CD4-positive, CD25-positive, alpha-beta regulatory T cell (primary cell): ENCODE measurements around the gene GPR176. TPM values are rescaled to one million over a fixed set of nuclear protein-coding genes. Genes with fewer than 3 reads are reported as not detected.

ENCODE experiments used
- ATAC-seq, 2 donors: fragments of 150-1000 bp; cut with Tn5 transposase; one replicate each; pipeline ENCODE4 v1.10.0; 2021; ENCODE audit warnings: low read depth in 2 of 2, moderate number of reproducible peaks in 2 of 2, moderate library complexity in 1 of 2
- DNase-seq, 3 donors: peaks; one replicate each; pipeline versions ENCODE4 v3.0.0 to v3.0.0-alpha.2; 2012 to 2022; ENCODE audit warnings: mixed read lengths in 1 of 3
- H3K27ac ChIP-seq: one replicate; pipeline ENCODE4 v1.7.0; 2013; ENCODE audit warnings: mild to moderate bottlenecking, low read length; ENCODE audit not compliant: insufficient read depth, poor library complexity, severe bottlenecking
- H3K27me3 ChIP-seq: one replicate; pipeline ENCODE4 v1.7.0; 2013; ENCODE audit warnings: low read length; ENCODE audit not compliant: control insufficient read depth, insufficient read depth
- H3K36me3 ChIP-seq: one replicate; pipeline ENCODE4 v1.7.0; 2013; ENCODE audit warnings: mild to moderate bottlenecking, low read length, moderate library complexity; ENCODE audit not compliant: control insufficient read depth, insufficient read depth
- H3K4me1 ChIP-seq: 2 replicates; pipeline ENCODE4 v1.7.0; 2013; ENCODE audit warnings: mild to moderate bottlenecking, low read length; ENCODE audit not compliant: insufficient read depth, control insufficient read depth, poor library complexity, severe bottlenecking
- H3K4me3 ChIP-seq: one replicate; pipeline ENCODE4 v1.7.0; 2013; ENCODE audit warnings: low read depth, mild to moderate bottlenecking, low read length, moderate library complexity
- H3K9me3 ChIP-seq, 2 experiments: 1 replicate in 1 of 2; 2 replicates in 1 of 2; pipeline ENCODE4 v1.7.0; 2013; ENCODE audit warnings: low read length in 2 of 2, mild to moderate bottlenecking in 1 of 2, moderate library complexity in 1 of 2; ENCODE audit not compliant: control insufficient read depth in 2 of 2
- H3K27ac Mint-ChIP-seq, 3 donors: one replicate each; pipeline ENCODE4 v1.8.0; 2020 to 2022; ENCODE audit warnings: mild to moderate bottlenecking in 3 of 3, mixed read lengths in 3 of 3, moderate library complexity in 2 of 3
- H3K27me3 Mint-ChIP-seq: one replicate; pipeline ENCODE4 v1.8.0; 2022; ENCODE audit warnings: mild to moderate bottlenecking, mixed read lengths
- H3K36me3 Mint-ChIP-seq: one replicate; pipeline ENCODE4 v1.8.0; 2020; ENCODE audit warnings: mixed read lengths
- H3K4me1 Mint-ChIP-seq, 4 donors: one replicate each; pipeline ENCODE4 v1.8.0; 2020 to 2022; ENCODE audit warnings: mixed read lengths in 4 of 4, mild to moderate bottlenecking in 1 of 4
- H3K4me3 Mint-ChIP-seq, 4 donors: one replicate each; pipeline ENCODE4 v1.8.0; 2020 to 2022; ENCODE audit warnings: mild to moderate bottlenecking in 4 of 4, mixed read lengths in 4 of 4, moderate library complexity in 3 of 4
- H3K9me3 Mint-ChIP-seq, 7 donors: one replicate each; pipeline ENCODE4 v1.8.0; 2020 to 2022; ENCODE audit warnings: mixed read lengths in 7 of 7, mild to moderate bottlenecking in 3 of 7, moderate library complexity in 2 of 7
- polyA plus RNA-seq, 4 donors: library from polyadenylated mRNA; unstranded; fragments of 300-500 nt; fragmentation: Illumina TruSeq; gene quantifications; one replicate each; pipeline ENCODE4 v1.2.3, GENCODE V29; 2021
- total RNA-seq: library from RNA; stranded (reverse); gene quantifications from one replicate; pipeline ENCODE4 v1.2.3, GENCODE V29; 2022

Gene GPR176
- total and polyA plus RNA-seq, 5 donors from 2014 or later: not detected

- Histone ChIP-seq H3K4me3 (no peak overlapping the region), H3K27me3 (no peaks in the 10 kb centered on the region), H3K9me3 (no peaks in the 10 kb centered on the region), H3K36me3 (no peaks in the 10 kb centered on the region), H3K27ac (no peak overlapping the region), H3K4me1 (no peaks in the 10 kb centered on the region)
- H3K4me3 Mint-ChIP-seq: no peak overlapping the region
- peaks cover 0 to 1% (median 0%) of the 10 kb centered on the region in 7 donors for H3K9me3 Mint-ChIP-seq
- DNase-seq (no peak), ATAC-seq (no peak)
- no peaks in the 10 kb centered on the region for H3K36me3 Mint-ChIP-seq
- no peak overlapping the region for H3K27ac Mint-ChIP-seq
- H3K27me3 Mint-ChIP-seq: peaks cover 5% of the 10 kb centered on the region
- peaks cover 0 to 3% (median 0%) of the 10 kb centered on the region in 4 donors for H3K4me1 Mint-ChIP-seq
Observed at GRCh38 chr15:39767921-39768320, 152.1 kb downstream of the GPR176 start.

GRCh38 chr15:39761006-39761405, 159.1 kb downstream of the GPR176 start:
- H3K4me1 Mint-ChIP-seq: no peaks in the 10 kb centered on the region
- Histone ChIP-seq H3K36me3 (no peaks in the 10 kb centered on the region), H3K27me3 (peaks cover 8% of the 10 kb centered on the region), H3K4me1 (no peaks in the 10 kb centered on the region), H3K9me3 (no peaks in the 10 kb centered on the region), H3K27ac (no peak overlapping the region), H3K4me3 (no peak overlapping the region)
- H3K4me3 Mint-ChIP-seq: no peak overlapping the region
- peaks cover 26% of the 10 kb centered on the region for H3K27me3 Mint-ChIP-seq
- H3K27ac Mint-ChIP-seq: no peak overlapping the region
- ATAC-seq (no peak), DNase-seq (no peak)
- no peaks in the 10 kb centered on the region for H3K36me3 Mint-ChIP-seq
- peaks cover 0 to 1% (median 0%) of the 10 kb centered on the region in 7 donors for H3K9me3 Mint-ChIP-seq

GRCh38 chr15:39756806-39757522, 163.1 kb downstream of the GPR176 start:
- peak; percentile 16 to 62 (median 56) for DNase-seq
- ATAC-seq: no peak
- H3K27me3 ChIP-seq: peaks cover 18% of the 10 kb centered on the region
- Mint-ChIP-seq H3K27ac (no peak overlapping the region), H3K4me3 (no peak overlapping the region), H3K36me3 (no peaks in the 10 kb centered on the region), H3K27me3 (peaks cover 44% of the 10 kb centered on the region), H3K4me1 (no peaks in the 10 kb centered on the region), H3K9me3 (no peaks in the 10 kb centered on the region)
- H3K27ac ChIP-seq: no peak overlapping the region
- no peaks in the 10 kb centered on the region for H3K4me1 ChIP-seq
- H3K36me3 ChIP-seq: no peaks in the 10 kb centered on the region
- no peaks in the 10 kb centered on the region for H3K9me3 ChIP-seq
- no peak overlapping the region for H3K4me3 ChIP-seq

GRCh38 chr15:39752991-39753390, 167.1 kb downstream of the GPR176 start:
- no peak overlapping the region for H3K27ac ChIP-seq
- Mint-ChIP-seq H3K4me1 (no peaks in the 10 kb centered on the region), H3K27me3 (peaks cover 67% of the 10 kb centered on the region), H3K36me3 (no peaks in the 10 kb centered on the region), H3K27ac (no peak overlapping the region), H3K4me3 (no peak overlapping the region), H3K9me3 (peaks cover 0 to 5% (median 0%) of the 10 kb centered on the region in 7 donors)
- no peaks in the 10 kb centered on the region for H3K36me3 ChIP-seq
- H3K4me3 ChIP-seq: no peak overlapping the region
- DNase-seq: no peak
- H3K4me1 ChIP-seq: no peaks in the 10 kb centered on the region
- H3K9me3 ChIP-seq: peaks cover 0 to 3% of the 10 kb centered on the region in 2 experiments
- no peak for ATAC-seq
- H3K27me3 ChIP-seq: peaks cover 35% of the 10 kb centered on the region

- Histone ChIP-seq H3K27ac (no peak overlapping the region), H3K36me3 (no peaks in the 10 kb centered on the region), H3K4me1 (no peaks in the 10 kb centered on the region), H3K4me3 (no peak overlapping the region), H3K27me3 (peaks cover 34% of the 10 kb centered on the region), H3K9me3 (peaks cover 0 to 3% of the 10 kb centered on the region in 2 experiments)
- H3K36me3 Mint-ChIP-seq: no peaks in the 10 kb centered on the region
- no peaks in the 10 kb centered on the region for H3K4me1 Mint-ChIP-seq
- no peak overlapping the region for H3K27ac Mint-ChIP-seq
- H3K9me3 Mint-ChIP-seq: peaks cover 0 to 5% (median 0%) of the 10 kb centered on the region in 7 donors
- ATAC-seq: no peak
- no peak overlapping the region for H3K4me3 Mint-ChIP-seq
- DNase-seq: no peak
- H3K27me3 Mint-ChIP-seq: peaks cover 71% of the 10 kb centered on the region
Observed at GRCh38 chr15:39752246-39752645, 167.8 kb downstream of the GPR176 start.

Other genes starting within 250 kb of the GPR176 start
- gene FSIP1, start 137.4 kb downstream of the GPR176 start, total RNA-seq: 0.25 TPM
- 1 to 10 TPM in 1 of 4 donors, under 1 TPM in 3; 0.08 to 1.1 (median 0.14) TPM for gene FSIP1, start 137.4 kb downstream of the GPR176 start, polyA plus RNA-seq
- 13.2 TPM for gene EIF2AK4, start 13.8 kb upstream of the GPR176 start, total RNA-seq
- gene EIF2AK4, start 13.8 kb upstream of the GPR176 start, polyA plus RNA-seq: 10 to 100 TPM; 10.8 to 24.4 (median 14.5) TPM
- 128 TPM for gene SRP14, start 118.9 kb upstream of the GPR176 start, total RNA-seq
- gene SRP14, start 118.9 kb upstream of the GPR176 start, polyA plus RNA-seq: 100 to 1,000 TPM; 800 to 928 (median 868) TPM
- gene BMF, start 188.6 kb upstream of the GPR176 start, total RNA-seq: 8.2 TPM
- gene BMF, start 188.6 kb upstream of the GPR176 start, polyA plus RNA-seq: 1 to 10 TPM in 2 of 4 donors, under 1 TPM in 2; 0.86 to 1.5 (median 1.2) TPM
- gene BUB1B, start 240.8 kb upstream of the GPR176 start, total RNA-seq: 4.8 TPM
- 1 to 10 TPM in 1 of 4 donors, under 1 TPM in 2, not detected in 1; 0.37 to 2.2 (median 0.86) TPM for gene BUB1B, start 240.8 kb upstream of the GPR176 start, polyA plus RNA-seq